A673 (cell line): ENCODE results near the gene NR2F1-AS1. TPM values are rescaled to one million over a fixed set of nuclear protein-coding genes. Genes with fewer than 3 reads are reported as not detected.

Experiments used
- BruUV-seq: library from RNA; stranded (reverse); fragments of 400-500 nt; replicated peaks from 2 replicates; lab custom pipeline; 2021; lab: Mats Ljungman, UMichigan
- CTCF ChIA-PET: fragments of 300-600 bp; sonication (Branson Sonifier 250); formaldehyde crosslinking; loops from one replicate; lab custom pipeline; 2022; ENCODE audit warnings: antibody characterized with exemption; lab: Charles Lee
- POLR2A ChIA-PET: fragments of 300-600 bp; sonication (Branson Sonifier 250); formaldehyde crosslinking; loops from one replicate; lab custom pipeline; 2022; ENCODE audit warnings: antibody characterized with exemption; ENCODE audit not compliant: low non-redundant PET; lab: Charles Lee
- DNase-seq: peaks from one replicate; pipeline ENCODE4 v3.0.0-alpha.2; 2015; ENCODE audit warnings: low spot score
- H3K27ac ChIP-seq: fragments of 200-600 bp; sonication (generic); 2 replicates; pipeline ENCODE4 v1.5.1; 2016; ENCODE audit warnings: mixed run types, low read depth, mild to moderate bottlenecking, mixed read lengths, antibody characterized with exemption, low read length; ENCODE audit not compliant: poor library complexity, severe bottlenecking
- H3K27me3 ChIP-seq: fragments of 200-600 bp; sonication (generic); replicated peaks from 2 replicates; pipeline ENCODE4 v1.6.1; 2017; ENCODE audit warnings: mixed run types, low read depth, mild to moderate bottlenecking, mixed read lengths, antibody characterized with exemption, low read length; ENCODE audit not compliant: insufficient read depth, poor library complexity
- H3K36me3 ChIP-seq: fragments of 200-600 bp; sonication (generic); 2 replicates; pipeline ENCODE4 v1.6.1; 2016; ENCODE audit warnings: mixed run types, mild to moderate bottlenecking, mixed read lengths, antibody characterized with exemption, low read length; ENCODE audit not compliant: insufficient read depth, poor library complexity, severe bottlenecking
- H3K4me1 ChIP-seq: fragments of 200-600 bp; sonication (generic); 2 replicates; pipeline ENCODE4 v1.6.1; 2017; ENCODE audit warnings: mixed run types, mild to moderate bottlenecking, mixed read lengths, antibody characterized with exemption, low read length; ENCODE audit not compliant: insufficient read depth, poor library complexity, severe bottlenecking
- H3K4me3 ChIP-seq: fragments of 200-600 bp; sonication (generic); 2 replicates; pipeline ENCODE4 v1.5.1; 2016; ENCODE audit warnings: low read depth, mixed run types, mild to moderate bottlenecking, mixed read lengths, low read length; ENCODE audit not compliant: poor library complexity, severe bottlenecking
- H3K9me3 ChIP-seq: fragments of 200-600 bp; sonication (generic); 2 replicates; pipeline ENCODE4 v1.6.1; 2016; ENCODE audit warnings: mixed run types, low read depth, mild to moderate bottlenecking, mixed read lengths, antibody characterized with exemption, low read length; ENCODE audit not compliant: poor library complexity, severe bottlenecking
- EZH2 ChIP-seq: fragments of 200-600 bp; sonication (generic); IDR thresholded peaks from 2 replicates; pipeline ENCODE4 v1.6.1; 2017; ENCODE audit warnings: borderline replicate concordance, low read depth, mild to moderate bottlenecking, mixed read lengths, antibody characterized with exemption, low read length; ENCODE audit not compliant: poor library complexity, severe bottlenecking
- intact Hi-C: fragments of 100-400 bp; cut with micrococcal nuclease; formaldehyde crosslinking; loops from one replicate; pipeline ENCODE4 v1.10.0; 2022; ENCODE audit not compliant: unreplicated experiment
- total RNA-seq: library from RNA; stranded (reverse); gene quantifications from 2 replicates; pipeline ENCODE4 v1.2.3, GENCODE V29; 2021
- TF ChIP-seq, protein P1 (sequence below): fragments of 300-800, 200-600 bp; sonication (generic); conservative IDR thresholded peaks from 2 replicates; pipeline ENCODE4 v1.5.1; 2017; ENCODE audit warnings: low read depth, mild to moderate bottlenecking, antibody characterized with exemption, low read length, moderate library complexity, mixed read lengths

Gene NR2F1-AS1
- total RNA-seq, 1 experiment from 2014 or later: 2.3 TPM

DNA sequence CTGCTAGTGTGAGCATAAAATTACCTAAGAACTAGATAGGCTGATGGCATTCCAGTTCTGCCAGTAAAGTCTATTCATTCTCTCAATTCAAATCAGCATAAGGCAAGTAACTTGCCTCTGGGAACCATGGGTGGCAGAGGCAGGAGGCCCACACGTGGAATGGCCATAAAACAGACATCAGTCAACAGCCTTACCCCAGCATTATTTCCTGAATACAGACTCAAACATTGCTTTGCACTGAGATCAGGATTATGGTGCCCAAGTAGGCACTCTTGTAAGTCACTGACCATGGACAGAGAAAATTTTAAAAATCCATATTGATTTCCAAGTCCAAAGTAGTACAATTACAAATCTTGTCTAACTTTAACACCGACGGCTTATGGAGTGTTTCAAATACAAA, 157.7 kb downstream of the NR2F1-AS1 start:
- DNase-seq: no peak
- Histone ChIP-seq H3K9me3 (no peaks in the 10 kb centered on the region), H3K27me3 (no peaks in the 10 kb centered on the region), H3K4me1 (peaks cover 10% of the 10 kb centered on the region), H3K4me3 (no peak overlapping the region), H3K36me3 (no peaks in the 10 kb centered on the region), H3K27ac (no peak overlapping the region)
- TF ChIP-seq, protein P1, sequence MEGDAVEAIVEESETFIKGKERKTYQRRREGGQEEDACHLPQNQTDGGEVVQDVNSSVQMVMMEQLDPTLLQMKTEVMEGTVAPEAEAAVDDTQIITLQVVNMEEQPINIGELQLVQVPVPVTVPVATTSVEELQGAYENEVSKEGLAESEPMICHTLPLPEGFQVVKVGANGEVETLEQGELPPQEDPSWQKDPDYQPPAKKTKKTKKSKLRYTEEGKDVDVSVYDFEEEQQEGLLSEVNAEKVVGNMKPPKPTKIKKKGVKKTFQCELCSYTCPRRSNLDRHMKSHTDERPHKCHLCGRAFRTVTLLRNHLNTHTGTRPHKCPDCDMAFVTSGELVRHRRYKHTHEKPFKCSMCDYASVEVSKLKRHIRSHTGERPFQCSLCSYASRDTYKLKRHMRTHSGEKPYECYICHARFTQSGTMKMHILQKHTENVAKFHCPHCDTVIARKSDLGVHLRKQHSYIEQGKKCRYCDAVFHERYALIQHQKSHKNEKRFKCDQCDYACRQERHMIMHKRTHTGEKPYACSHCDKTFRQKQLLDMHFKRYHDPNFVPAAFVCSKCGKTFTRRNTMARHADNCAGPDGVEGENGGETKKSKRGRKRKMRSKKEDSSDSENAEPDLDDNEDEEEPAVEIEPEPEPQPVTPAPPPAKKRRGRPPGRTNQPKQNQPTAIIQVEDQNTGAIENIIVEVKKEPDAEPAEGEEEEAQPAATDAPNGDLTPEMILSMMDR: no peak
- TF ChIP-seq EZH2: no peak
- BruUV-seq: no TSS peak
- intact Hi-C loops: no loop called here
- ChIA-PET CTCF (no interaction called here), POLR2A (no interaction called here)

DNA sequence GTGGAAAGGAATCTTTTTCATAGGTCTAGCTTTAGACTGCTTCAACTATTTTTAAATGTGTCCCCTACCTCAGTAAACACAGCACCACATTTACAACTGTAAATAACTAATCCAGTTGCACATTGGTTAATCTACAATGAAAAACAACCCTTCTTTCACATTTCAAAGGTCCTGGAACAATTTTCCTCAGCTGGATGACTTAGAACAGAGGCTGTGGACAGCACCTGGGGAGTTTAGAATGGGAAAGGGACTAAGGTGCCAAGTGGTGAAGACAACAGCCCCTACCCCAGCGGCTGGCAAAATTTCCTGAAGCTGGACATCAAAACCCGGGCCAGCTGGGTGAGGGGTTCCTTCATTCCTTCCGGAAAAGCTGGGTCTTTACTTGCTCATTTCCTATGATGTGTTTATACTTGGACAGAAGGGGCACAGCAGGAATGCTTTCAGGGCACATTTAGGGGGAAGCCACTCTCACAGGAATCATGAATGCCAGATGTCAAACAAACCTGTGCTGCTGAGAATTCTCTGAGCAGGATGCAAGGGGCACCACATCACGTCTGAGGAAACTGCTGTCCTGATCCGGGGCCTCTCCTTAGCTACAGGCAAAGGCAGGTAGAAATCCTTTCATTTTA, 158.3 kb downstream of the NR2F1-AS1 start:
- intact Hi-C loops: no loop called here
- ChIA-PET POLR2A (no interaction called here), CTCF (no interaction called here)
- Histone ChIP-seq H3K4me1 (peaks cover 10% of the 10 kb centered on the region), H3K36me3 (no peaks in the 10 kb centered on the region), H3K9me3 (no peaks in the 10 kb centered on the region), H3K4me3 (no peak overlapping the region), H3K27me3 (no peaks in the 10 kb centered on the region), H3K27ac (no peak overlapping the region)
- TF ChIP-seq, protein P1: no peak
- no peak for TF ChIP-seq EZH2
- no peak for DNase-seq
- BruUV-seq: no TSS peak

- no peak for DNase-seq
- Histone ChIP-seq H3K27me3 (no peaks in the 10 kb centered on the region), H3K36me3 (no peaks in the 10 kb centered on the region), H3K9me3 (no peaks in the 10 kb centered on the region), H3K27ac (no peak overlapping the region), H3K4me1 (peaks cover 10% of the 10 kb centered on the region), H3K4me3 (no peak overlapping the region)
- ChIA-PET POLR2A (no interaction called here), CTCF (no interaction called here)
- TF ChIP-seq, protein P1: no peak
- TF ChIP-seq EZH2: no peak
- BruUV-seq: no TSS peak
- intact Hi-C loops: no loop called here
These were observed 159.0 kb downstream of the NR2F1-AS1 start for GRCh38 chr5:93421987-93422401.
